Activated naive CD8-positive, alpha-beta T cell treated with anti-CD3 and anti-CD28 coated beads for 36 hours (primary cell): ENCODE results near the gene CD209. TPM values are rescaled to one million over a fixed set of nuclear protein-coding genes. Genes with fewer than 3 reads are reported as not detected.
"Not testable (repeated sequence)": the region's sequence is repeated elsewhere in the genome, so short reads cannot be mapped to it uniquely, and the experiment has no call there.

Experiments
- DNase-seq: peaks from one replicate; pipeline ENCODE4 v3.0.0; 2021
- H3K27ac Mint-ChIP-seq: one replicate; pipeline ENCODE4 v1.8.0; 2022; ENCODE audit warnings: mild to moderate bottlenecking, moderate library complexity, mixed read lengths
- H3K27me3 Mint-ChIP-seq: one replicate; pipeline ENCODE4 v1.8.0; 2022; ENCODE audit warnings: mild to moderate bottlenecking, mixed read lengths
- H3K36me3 Mint-ChIP-seq: one replicate; pipeline ENCODE4 v1.8.0; 2021; ENCODE audit warnings: mild to moderate bottlenecking, mixed read lengths
- H3K4me1 Mint-ChIP-seq: one replicate; pipeline ENCODE4 v1.8.0; 2021; ENCODE audit warnings: mixed read lengths
- H3K4me3 Mint-ChIP-seq: one replicate; pipeline ENCODE4 v1.8.0; 2022; ENCODE audit warnings: mild to moderate bottlenecking, moderate library complexity, mixed read lengths
- H3K9me3 Mint-ChIP-seq: one replicate; pipeline ENCODE4 v1.8.0; 2022; ENCODE audit warnings: mixed read lengths
- total RNA-seq, 2 experiments: library from RNA; stranded (reverse); gene quantifications; one replicate each; pipeline ENCODE4 v1.2.3, GENCODE V29; 2021

Gene CD209
- total RNA-seq, 2 experiments from 2014 or later = not detected

DNA sequence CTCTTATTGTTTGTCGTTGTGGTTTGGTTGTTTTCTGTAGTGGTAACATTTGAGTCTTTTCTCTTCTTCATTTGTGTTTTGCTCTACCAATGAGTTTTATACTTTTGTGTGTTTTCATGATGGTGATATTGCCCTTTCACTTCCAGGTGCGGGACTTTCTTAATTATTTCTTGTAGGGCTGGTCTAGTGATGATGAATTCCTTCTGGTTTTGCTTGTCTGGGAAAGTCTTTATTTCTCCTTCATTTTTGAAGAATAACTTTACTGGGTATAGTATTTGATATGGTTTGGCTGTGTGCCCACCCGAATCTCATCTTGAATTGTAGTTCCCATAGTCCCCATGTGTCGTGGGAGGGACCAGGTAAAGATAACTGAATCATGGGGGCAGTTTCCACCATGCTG lies 8.9 kb upstream of the CD209 start:
- peaks cover 5% of the 10 kb centered on the region for H3K27me3 Mint-ChIP-seq
- no peak for DNase-seq
- H3K4me1 Mint-ChIP-seq = peaks cover 16% of the 10 kb centered on the region
- no peak overlapping the region for H3K27ac Mint-ChIP-seq
- no peak overlapping the region for H3K4me3 Mint-ChIP-seq
- peaks cover 34% of the 10 kb centered on the region for H3K36me3 Mint-ChIP-seq
- peaks cover 55% of the 10 kb centered on the region for H3K9me3 Mint-ChIP-seq

DNA sequence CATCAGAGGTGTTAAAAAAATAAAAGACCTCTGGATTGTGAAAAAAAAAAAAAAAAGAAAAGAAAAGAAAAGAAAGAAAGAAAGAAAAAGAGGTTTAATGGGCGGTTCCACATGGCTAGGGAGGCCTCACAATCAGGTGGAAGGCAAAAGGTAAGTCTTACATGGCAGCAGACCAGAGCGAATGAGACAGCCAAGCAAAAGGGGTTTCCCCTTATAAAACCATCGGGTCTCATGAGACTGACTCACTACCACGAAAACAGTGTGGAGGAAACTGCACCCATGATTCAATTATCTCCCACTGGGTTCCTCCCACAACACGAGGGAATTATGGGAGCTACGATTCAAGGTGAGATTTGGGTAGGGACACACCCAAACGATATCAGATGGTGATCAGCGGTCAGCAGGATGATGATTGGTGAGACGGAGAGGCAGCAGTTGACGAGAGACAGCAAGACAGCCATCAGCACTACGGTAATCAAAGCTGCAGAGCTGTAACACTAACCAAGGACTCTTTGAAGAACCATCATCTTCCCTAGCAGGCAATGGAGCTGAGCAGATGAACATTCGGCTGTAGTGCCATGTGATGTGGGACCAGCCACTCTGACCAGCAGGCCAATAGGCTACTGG lies 3.9 kb upstream of the CD209 start:
- Mint-ChIP-seq H3K4me3 (no peak overlapping the region), H3K9me3 (peaks cover 42% of the 10 kb centered on the region), H3K4me1 (peaks cover 27% of the 10 kb centered on the region), H3K27ac (peak overlapping the region; percentile 70), H3K27me3 (peaks cover 6% of the 10 kb centered on the region), H3K36me3 (peaks cover 29% of the 10 kb centered on the region)
- DNase-seq = peak; percentile 54

DNA sequence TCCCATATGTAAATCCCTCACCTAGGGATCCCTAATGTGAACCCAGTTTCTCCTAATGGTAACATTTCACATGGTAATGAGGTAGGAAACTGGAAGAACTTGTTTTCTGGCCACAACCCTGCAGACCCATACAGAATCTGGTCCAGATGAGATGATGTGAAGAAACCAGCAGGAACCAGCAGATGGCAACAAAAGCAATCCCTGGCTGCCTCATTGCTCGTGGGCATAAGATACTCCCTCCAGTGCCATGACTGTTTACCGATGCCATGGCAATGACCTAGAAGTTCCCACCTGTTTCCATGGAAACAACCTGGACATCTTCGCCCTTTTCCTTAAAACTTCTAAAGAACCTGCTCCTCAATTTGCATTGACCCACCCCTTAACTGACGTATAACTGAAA lies 1.4 kb upstream of the CD209 start:
- peaks cover 23% of the 10 kb centered on the region for H3K4me1 Mint-ChIP-seq
- no peak overlapping the region for H3K4me3 Mint-ChIP-seq
- DNase-seq = no peak
- no peak overlapping the region for H3K27ac Mint-ChIP-seq
- H3K27me3 Mint-ChIP-seq = peaks cover 14% of the 10 kb centered on the region
- peaks cover 17% of the 10 kb centered on the region for H3K36me3 Mint-ChIP-seq
- peaks cover 24% of the 10 kb centered on the region for H3K9me3 Mint-ChIP-seq

DNA sequence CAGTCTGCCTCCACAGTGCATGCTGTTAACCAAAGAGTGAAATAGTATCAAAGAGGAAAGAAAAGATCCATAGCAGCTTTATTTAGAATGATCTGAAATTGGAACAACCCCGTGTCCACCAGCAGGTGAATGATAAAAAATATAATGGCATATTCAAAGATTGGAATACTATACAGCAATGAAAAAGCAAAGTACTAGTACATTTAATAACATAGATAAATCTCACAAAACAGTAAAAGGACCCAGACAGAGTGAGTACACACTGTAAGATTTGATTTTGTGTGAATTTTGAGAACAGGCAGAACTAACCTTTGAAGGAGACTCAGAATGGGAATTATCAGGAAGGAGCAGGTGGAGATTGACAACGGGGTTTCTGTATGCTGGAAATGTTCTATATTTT lies 837 bp upstream of the CD209 start:
- H3K27ac Mint-ChIP-seq = no peak overlapping the region
- peaks cover 14% of the 10 kb centered on the region for H3K27me3 Mint-ChIP-seq
- DNase-seq = no peak
- H3K36me3 Mint-ChIP-seq = peaks cover 12% of the 10 kb centered on the region
- no peak overlapping the region for H3K4me3 Mint-ChIP-seq
- peaks cover 19% of the 10 kb centered on the region for H3K9me3 Mint-ChIP-seq
- peaks cover 26% of the 10 kb centered on the region for H3K4me1 Mint-ChIP-seq

DNA sequence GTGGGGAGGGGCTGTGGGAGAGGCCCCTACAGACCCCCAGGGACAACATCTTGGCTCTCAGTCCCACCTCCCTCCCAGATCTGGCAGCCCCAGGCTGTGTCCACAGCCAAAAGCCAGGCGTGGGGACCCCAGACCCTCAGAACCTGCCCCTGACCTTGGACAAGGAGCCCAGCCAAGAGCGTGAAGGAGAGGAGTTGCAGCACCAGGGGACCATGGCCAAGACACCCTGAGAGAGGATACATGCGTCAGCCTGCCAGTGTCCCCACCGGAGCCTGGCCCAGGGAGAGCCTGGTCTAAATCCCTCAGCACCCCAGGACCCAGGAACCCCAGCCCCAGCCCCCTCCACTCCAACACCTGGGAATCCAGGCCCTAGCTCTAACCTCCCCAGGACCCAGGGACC lies 1.0 kb downstream of the CD209 start:
- DNase-seq, H3K4me3 Mint-ChIP-seq, H3K27ac Mint-ChIP-seq: not testable (repeated sequence)
- peaks cover 18% of the 10 kb centered on the region for H3K27me3 Mint-ChIP-seq
- H3K9me3 Mint-ChIP-seq = peaks cover 12% of the 10 kb centered on the region
- peaks cover 23% of the 10 kb centered on the region for H3K4me1 Mint-ChIP-seq
- peaks cover 11% of the 10 kb centered on the region for H3K36me3 Mint-ChIP-seq

DNA sequence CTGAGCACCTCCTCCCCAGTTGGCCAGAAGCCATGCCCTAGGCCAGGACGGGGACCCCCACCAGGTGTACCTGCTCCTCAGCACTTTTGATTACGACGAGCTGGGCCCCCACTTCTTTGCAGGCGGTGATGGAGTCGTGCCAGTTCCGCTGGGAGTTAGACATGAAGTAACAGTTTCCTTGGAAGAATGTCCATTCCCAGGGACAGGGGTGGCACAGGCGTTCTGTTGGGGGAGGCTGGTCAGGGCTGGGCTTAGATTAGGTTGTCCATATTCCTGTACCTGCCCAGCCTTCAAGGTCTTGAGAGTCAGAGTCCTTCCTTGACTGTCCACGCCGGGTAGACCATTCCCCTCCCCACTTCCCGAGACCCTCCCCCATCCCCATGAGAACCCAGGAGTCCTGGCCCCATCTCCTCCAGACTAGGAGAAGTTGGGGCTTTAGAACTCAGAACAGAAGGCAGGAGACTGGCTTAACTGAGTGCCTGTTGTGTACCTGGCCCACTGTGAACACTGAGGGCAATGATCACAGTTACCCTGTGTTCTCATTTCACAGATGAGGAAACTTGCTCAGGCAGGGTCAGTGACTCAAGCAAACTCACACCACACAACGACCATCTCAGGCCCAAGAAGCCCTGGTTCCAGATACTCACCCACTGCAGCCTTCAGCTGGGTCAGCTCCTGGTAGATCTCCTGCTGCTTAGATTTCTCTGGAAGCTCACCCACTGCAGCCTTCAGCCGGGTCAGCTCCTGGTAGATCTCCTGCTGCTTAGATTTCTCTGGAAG lies 2.3 kb downstream of the CD209 start:
- Mint-ChIP-seq H3K4me1 (peaks cover 13% of the 10 kb centered on the region), H3K27ac (no peak overlapping the region)

DNA sequence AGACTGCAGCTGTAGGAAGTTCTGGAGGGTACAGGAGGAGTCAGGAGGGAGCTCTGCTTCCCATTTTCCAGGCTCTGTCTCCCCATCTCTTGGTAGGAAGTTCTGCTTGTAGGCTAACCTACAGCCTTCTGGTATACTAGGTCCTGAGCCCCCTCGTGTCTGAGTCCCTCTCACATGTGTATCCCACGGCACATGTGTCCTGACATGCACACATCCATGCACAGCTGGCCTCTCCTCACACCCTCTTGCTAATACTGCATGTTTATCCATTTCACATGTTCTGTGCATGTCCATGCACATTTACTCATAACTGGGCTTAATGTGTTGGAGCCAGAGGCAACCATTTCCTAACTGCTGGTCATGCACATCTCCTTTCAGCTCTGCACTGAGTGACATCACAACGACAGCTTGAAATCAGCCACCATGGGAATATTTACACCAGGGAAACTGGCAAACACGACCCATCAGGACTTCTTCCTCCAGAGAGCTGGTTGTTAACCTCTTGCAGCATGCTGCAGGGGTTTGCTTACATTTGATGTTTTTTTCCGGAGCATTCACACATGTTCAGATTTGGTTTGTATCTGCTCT lies 3.0 kb downstream of the CD209 start:
- H3K4me1 Mint-ChIP-seq = peaks cover 14% of the 10 kb centered on the region
- H3K4me3 Mint-ChIP-seq = no peak overlapping the region
- peaks cover 33% of the 10 kb centered on the region for H3K27me3 Mint-ChIP-seq
- peaks cover 5% of the 10 kb centered on the region for H3K9me3 Mint-ChIP-seq
- H3K27ac Mint-ChIP-seq = no peak overlapping the region
- no peak for DNase-seq
- peaks cover 5% of the 10 kb centered on the region for H3K36me3 Mint-ChIP-seq

More for the DNA sequence above, 2.3 kb downstream of the CD209 start:
- Mint-ChIP-seq H3K27me3 (peaks cover 29% of the 10 kb centered on the region), H3K36me3 (peaks cover 5% of the 10 kb centered on the region), H3K9me3 (peaks cover 5% of the 10 kb centered on the region), H3K4me3 (no peak overlapping the region)
- no peak for DNase-seq

DNA sequence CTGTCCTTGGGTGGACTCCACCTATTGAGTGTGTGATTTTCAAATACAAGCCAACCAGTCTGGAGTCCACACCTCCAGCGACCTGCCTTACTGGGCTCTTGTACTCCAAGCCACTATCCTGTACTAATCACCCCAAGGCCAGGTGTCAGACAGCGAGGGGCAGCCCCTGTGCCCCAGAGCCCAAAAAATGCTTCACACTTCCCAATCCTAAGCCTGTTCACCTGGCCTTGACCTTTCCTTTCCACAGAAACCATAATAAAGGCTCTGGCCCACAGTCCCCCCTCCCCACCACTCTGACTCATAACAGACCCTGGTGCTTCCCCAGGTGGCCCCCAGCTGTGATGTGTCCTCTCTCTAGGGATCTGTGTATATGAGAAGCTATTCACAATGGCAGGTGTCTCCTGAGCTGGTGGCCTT lies 3.9 kb downstream of the CD209 start:
- Mint-ChIP-seq H3K27ac (no peak overlapping the region), H3K36me3 (peaks cover 5% of the 10 kb centered on the region), H3K27me3 (peaks cover 33% of the 10 kb centered on the region), H3K9me3 (peaks cover 5% of the 10 kb centered on the region), H3K4me1 (peaks cover 16% of the 10 kb centered on the region), H3K4me3 (no peak overlapping the region)
- peak; percentile 43 for DNase-seq

DNA sequence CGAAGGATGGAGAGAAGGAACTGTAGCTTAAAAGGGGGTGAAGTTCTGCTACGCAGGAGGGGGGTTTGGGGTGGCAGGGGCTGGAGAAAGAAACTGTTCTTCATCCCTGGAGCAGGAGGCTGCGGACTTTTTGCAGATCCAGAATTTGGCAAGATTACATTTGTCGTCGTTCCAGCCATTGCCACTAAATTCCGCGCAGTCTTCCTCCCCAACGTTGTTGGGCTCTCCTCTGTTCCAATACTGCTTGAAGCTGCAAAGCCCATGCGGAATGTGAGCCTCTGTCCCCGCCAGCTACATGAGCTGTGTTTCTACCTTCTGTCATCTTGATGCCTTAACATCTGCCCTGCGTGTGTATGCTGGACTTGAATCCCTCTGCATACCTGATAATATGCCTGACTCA lies 4.3 kb downstream of the CD209 start:
- Mint-ChIP-seq H3K36me3 (peaks cover 4% of the 10 kb centered on the region), H3K27me3 (peaks cover 32% of the 10 kb centered on the region), H3K27ac (no peak overlapping the region), H3K9me3 (peaks cover 1% of the 10 kb centered on the region), H3K4me1 (peaks cover 17% of the 10 kb centered on the region), H3K4me3 (no peak overlapping the region)
- DNase-seq = no peak

DNA sequence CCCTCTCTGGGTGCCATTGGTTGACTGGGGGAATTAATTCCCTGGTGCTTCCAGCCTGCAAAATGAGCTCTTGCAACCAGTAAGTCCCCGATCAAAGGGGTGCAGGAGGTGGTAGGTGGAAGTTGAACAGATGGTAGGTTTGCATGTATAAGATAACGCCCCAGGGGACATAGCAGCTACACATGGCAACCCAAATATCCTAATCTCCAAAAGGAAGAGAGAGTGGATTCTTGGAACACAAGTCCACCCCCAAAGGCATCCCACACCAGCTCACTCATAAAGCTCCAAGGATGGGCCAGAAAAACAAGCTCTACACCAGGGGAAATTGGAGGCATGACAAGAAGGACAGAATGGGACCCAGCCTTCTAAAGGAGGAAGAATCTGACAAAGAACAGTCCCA lies 4.8 kb downstream of the CD209 start:
- H3K36me3 Mint-ChIP-seq = peaks cover 3% of the 10 kb centered on the region
- no peaks in the 10 kb centered on the region for H3K9me3 Mint-ChIP-seq
- no peak overlapping the region for H3K4me3 Mint-ChIP-seq
- H3K27ac Mint-ChIP-seq = no peak overlapping the region
- peaks cover 20% of the 10 kb centered on the region for H3K4me1 Mint-ChIP-seq
- H3K27me3 Mint-ChIP-seq = peaks cover 29% of the 10 kb centered on the region
- DNase-seq = no peak

DNA sequence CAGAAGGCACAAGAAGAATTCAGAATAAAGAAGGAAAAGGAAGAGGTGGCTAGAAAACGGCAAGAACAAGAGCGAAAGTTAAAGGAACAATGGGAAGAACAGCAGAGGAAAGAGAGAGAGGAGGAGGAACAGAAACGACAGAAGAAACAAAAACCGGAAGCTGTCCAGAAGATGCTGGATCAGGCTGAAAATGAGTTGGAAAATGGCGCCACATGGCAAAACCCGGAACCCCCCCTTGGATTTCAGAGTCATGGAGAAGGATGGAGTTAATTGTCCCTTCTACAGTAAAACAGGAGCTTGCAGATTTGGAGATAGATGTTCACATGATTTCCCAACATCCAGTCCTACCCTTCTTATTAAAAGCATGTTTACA lies 6.7 kb downstream of the CD209 start:
- Mint-ChIP-seq H3K9me3 (no peaks in the 10 kb centered on the region), H3K27me3 (peaks cover 23% of the 10 kb centered on the region), H3K36me3 (peaks cover 3% of the 10 kb centered on the region), H3K4me1 (peaks cover 21% of the 10 kb centered on the region), H3K4me3 (no peak overlapping the region), H3K27ac (no peak overlapping the region)
- no peak for DNase-seq

DNA sequence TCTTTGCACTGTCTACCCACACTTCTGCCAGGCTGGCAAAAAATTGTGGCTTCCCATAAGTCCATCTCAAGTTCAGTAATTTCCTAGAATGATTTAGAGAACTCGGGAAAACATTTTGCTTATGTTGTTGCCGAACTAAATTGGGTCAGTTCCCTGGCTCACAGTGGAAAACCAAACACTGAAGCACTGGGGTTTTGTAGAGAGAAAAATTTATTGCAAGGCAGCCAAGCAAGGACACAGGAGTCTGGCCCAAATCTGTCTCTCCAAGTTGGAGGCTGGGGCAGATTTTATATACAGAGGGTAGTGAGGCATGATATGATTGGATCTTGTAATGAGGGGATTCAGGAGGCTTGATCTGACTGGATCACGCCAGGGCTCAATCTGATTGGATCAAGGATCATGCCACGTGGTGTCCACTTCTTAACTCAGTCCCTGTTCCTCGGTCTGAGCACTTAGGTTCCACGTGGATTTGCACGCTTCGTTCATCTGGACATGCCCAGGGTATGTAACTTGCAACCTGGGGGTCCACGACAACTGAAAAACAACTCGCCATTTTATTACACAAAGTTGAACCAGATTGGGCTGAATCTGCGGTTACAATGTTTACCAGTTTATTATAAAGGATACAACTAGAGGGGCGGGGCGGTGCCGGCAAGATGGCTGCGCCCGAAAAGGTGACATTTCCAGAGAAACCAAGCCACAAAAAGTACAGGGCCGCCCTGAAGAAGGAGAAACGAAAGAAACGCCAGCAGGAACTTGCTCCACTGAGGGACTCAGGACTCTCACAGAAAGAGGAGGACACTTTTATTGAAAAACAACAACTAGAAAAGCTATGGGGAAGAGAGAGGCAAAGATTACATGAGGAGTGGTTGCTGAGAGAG lies 7.3 kb downstream of the CD209 start:
- Mint-ChIP-seq H3K4me1 (peaks cover 21% of the 10 kb centered on the region), H3K27me3 (peaks cover 23% of the 10 kb centered on the region), H3K27ac (no peak overlapping the region), H3K4me3 (no peak overlapping the region), H3K9me3 (no peaks in the 10 kb centered on the region), H3K36me3 (peaks cover 3% of the 10 kb centered on the region)
- DNase-seq = no peak

DNA sequence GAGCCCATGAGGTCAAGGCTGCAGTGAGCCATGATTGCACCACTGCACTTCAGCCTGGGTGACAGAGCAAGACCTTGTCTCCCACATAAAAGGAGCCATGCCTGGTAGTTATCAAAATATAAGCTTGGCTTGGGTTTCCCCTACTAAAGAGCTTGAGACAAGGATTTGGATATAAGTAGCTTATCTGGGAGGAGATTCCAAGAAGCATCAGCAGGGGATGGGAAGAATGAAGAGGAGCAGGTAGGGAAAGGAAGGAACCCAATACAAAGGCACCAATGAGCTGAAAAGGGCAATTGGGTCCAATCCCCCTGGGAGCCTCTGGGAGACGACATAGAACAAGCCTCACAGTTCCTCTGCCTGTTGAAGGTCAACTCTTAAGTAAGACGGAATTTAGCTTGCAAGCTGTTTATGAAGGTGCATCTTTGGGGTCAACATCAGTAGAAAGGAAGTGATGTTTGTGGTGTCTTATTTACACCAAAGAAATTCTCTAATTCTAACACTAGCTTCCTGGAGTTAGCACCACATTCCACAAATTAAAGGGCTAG lies 8.1 kb downstream of the CD209 start:
- peaks cover 3% of the 10 kb centered on the region for H3K36me3 Mint-ChIP-seq
- H3K27ac Mint-ChIP-seq = no peak overlapping the region
- peaks cover 21% of the 10 kb centered on the region for H3K4me1 Mint-ChIP-seq
- H3K27me3 Mint-ChIP-seq = peaks cover 19% of the 10 kb centered on the region
- no peak overlapping the region for H3K4me3 Mint-ChIP-seq
- no peak for DNase-seq
- no peaks in the 10 kb centered on the region for H3K9me3 Mint-ChIP-seq

DNA sequence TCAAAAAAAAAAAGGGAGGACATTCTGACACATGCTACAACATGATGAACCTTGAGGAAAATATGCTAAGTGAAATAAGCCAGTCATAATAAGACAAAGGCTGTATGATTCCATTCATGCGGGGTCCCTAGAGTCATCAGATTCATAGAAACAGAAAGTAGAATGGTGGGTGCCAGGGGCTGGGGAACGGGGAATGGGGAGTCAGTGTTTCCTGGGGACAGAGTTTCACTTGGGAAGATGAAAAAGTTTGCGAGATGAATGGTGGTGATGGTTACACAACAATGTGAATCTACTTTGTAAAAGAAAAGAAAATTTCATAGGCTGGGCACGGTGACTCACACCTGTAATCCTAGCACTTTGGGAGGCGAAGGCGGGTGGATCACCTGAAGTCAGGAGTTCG lies 9.3 kb downstream of the CD209 start:
- Mint-ChIP-seq H3K27me3 (peaks cover 19% of the 10 kb centered on the region), H3K4me3 (no peak overlapping the region), H3K9me3 (no peaks in the 10 kb centered on the region), H3K36me3 (peaks cover 3% of the 10 kb centered on the region), H3K4me1 (peaks cover 10% of the 10 kb centered on the region), H3K27ac (no peak overlapping the region)
- peak; percentile 30 for DNase-seq

DNA sequence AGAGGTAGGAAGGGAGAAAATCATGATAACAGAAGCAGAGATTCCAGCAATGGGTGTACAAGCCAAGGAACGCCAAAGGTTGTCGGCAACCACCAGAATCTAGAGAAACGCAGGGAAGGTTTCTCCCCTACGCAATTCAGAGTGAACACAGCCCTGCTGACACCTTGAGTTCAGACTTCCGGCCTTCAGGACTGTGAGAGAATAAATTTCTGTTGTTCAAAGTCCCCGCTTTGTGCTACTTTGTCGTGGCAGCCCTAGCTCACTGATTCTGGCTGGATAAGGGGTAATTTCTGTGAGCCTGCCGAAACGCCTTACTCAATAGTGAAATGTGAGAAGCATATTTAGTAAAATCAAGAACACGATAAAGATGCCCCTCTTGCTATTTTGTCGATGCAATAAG lies 10.1 kb downstream of the CD209 start:
- H3K4me3 Mint-ChIP-seq = no peak overlapping the region

More for the DNA sequence above, 10.1 kb downstream of the CD209 start:
- DNase-seq = no peak
- Mint-ChIP-seq H3K9me3 (no peaks in the 10 kb centered on the region), H3K27me3 (peaks cover 19% of the 10 kb centered on the region), H3K4me1 (peaks cover 10% of the 10 kb centered on the region), H3K36me3 (peaks cover 3% of the 10 kb centered on the region), H3K27ac (no peak overlapping the region)
